ENCODE data around the gene EVA1B.

GRCh38 chr1:36307601-36308330 lies 15.7 kb downstream of the EVA1B start:
- TF ChIP-seq, protein P1, sequence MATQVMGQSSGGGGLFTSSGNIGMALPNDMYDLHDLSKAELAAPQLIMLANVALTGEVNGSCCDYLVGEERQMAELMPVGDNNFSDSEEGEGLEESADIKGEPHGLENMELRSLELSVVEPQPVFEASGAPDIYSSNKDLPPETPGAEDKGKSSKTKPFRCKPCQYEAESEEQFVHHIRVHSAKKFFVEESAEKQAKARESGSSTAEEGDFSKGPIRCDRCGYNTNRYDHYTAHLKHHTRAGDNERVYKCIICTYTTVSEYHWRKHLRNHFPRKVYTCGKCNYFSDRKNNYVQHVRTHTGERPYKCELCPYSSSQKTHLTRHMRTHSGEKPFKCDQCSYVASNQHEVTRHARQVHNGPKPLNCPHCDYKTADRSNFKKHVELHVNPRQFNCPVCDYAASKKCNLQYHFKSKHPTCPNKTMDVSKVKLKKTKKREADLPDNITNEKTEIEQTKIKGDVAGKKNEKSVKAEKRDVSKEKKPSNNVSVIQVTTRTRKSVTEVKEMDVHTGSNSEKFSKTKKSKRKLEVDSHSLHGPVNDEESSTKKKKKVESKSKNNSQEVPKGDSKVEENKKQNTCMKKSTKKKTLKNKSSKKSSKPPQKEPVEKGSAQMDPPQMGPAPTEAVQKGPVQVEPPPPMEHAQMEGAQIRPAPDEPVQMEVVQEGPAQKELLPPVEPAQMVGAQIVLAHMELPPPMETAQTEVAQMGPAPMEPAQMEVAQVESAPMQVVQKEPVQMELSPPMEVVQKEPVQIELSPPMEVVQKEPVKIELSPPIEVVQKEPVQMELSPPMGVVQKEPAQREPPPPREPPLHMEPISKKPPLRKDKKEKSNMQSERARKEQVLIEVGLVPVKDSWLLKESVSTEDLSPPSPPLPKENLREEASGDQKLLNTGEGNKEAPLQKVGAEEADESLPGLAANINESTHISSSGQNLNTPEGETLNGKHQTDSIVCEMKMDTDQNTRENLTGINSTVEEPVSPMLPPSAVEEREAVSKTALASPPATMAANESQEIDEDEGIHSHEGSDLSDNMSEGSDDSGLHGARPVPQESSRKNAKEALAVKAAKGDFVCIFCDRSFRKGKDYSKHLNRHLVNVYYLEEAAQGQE (IDR thresholded peaks at IDR 0.05; ENCODE audit: borderline replicate concordance in 1 of 2, low read depth in 1 of 2, low read length in 2 of 2), result no peak
- TF ChIP-seq, protein P2, sequence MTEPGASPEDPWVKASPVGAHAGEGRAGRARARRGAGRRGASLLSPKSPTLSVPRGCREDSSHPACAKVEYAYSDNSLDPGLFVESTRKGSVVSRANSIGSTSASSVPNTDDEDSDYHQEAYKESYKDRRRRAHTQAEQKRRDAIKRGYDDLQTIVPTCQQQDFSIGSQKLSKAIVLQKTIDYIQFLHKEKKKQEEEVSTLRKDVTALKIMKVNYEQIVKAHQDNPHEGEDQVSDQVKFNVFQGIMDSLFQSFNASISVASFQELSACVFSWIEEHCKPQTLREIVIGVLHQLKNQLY (CRISPR knock-in tag; IDR thresholded peaks at IDR 0.05), result no peak
- no peak for TF ChIP-seq HMG20B (CRISPR knock-in tag; conservative IDR thresholded peaks at IDR 0.05)
- TF ChIP-seq, protein P3, sequence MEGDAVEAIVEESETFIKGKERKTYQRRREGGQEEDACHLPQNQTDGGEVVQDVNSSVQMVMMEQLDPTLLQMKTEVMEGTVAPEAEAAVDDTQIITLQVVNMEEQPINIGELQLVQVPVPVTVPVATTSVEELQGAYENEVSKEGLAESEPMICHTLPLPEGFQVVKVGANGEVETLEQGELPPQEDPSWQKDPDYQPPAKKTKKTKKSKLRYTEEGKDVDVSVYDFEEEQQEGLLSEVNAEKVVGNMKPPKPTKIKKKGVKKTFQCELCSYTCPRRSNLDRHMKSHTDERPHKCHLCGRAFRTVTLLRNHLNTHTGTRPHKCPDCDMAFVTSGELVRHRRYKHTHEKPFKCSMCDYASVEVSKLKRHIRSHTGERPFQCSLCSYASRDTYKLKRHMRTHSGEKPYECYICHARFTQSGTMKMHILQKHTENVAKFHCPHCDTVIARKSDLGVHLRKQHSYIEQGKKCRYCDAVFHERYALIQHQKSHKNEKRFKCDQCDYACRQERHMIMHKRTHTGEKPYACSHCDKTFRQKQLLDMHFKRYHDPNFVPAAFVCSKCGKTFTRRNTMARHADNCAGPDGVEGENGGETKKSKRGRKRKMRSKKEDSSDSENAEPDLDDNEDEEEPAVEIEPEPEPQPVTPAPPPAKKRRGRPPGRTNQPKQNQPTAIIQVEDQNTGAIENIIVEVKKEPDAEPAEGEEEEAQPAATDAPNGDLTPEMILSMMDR (CRISPR knock-in tag; IDR thresholded peaks at IDR 0.05), result no peak
- TF ChIP-seq ZNF589 (CRISPR knock-in tag; conservative IDR thresholded peaks at IDR 0.05), result no peak
- TF ChIP-seq PHF21A (CRISPR knock-in tag; IDR thresholded peaks at IDR 0.05), result no peak
- TF ChIP-seq, protein P4, sequence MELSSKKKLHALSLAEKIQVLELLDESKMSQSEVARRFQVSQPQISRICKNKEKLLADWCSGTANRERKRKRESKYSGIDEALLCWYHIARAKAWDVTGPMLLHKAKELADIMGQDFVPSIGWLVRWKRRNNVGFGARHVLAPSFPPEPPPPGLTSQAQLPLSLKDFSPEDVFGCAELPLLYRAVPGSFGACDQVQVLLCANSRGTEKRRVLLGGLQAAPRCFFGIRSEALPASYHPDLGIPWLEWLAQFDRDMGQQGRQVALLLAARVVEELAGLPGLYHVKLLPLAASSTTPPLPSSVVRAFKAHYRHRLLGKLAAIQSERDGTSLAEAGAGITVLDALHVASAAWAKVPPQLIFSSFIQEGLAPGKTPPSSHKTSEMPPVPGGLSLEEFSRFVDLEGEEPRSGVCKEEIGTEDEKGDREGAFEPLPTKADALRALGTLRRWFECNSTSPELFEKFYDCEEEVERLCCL (CRISPR knock-in tag; IDR thresholded peaks at IDR 0.05; ENCODE audit: borderline replicate concordance), result 0 out of 2 replicates have a peak, but pooled peaks have one; percentile 58
- no peak for TF ChIP-seq TBP (CRISPR knock-in tag; IDR thresholded peaks at IDR 0.05)
- TF ChIP-seq ZNF230 (CRISPR knock-in tag; IDR thresholded peaks at IDR 0.05), result no peak
- no peak for TF ChIP-seq ZNF549 (CRISPR knock-in tag; IDR thresholded peaks at IDR 0.05)
- TF ChIP-seq MYC (CRISPR knock-in tag; IDR thresholded peaks at IDR 0.05; ENCODE audit: borderline replicate concordance), result no peak
- no peak for TF ChIP-seq HES4 (CRISPR knock-in tag; IDR thresholded peaks at IDR 0.05; ENCODE audit: borderline replicate concordance)
